NCI-H187 treated with DMSO at 0.1 percent for 48 hours (cell line): ENCODE data around the gene BRSK1.
A peak's percentile ranks its signal among the peaks of the same experiment; 100 is the strongest.

Experiments used
- DNase-seq: peaks from one replicate; lab custom pipeline; 2025; lab: John Stamatoyannopoulos, UW

The BRSK1 gene

GRCh38 chr19:55273978-55274707, 9.7 kb upstream of the BRSK1 start:
- DNase-seq, result no peak

GRCh38 chr19:55275851-55276719, 7.7 kb upstream of the BRSK1 start:
- DNase-seq, result no peak

GRCh38 chr19:55276720-55277430, 6.9 kb upstream of the BRSK1 start:
- no peak for DNase-seq

- no peak for DNase-seq
Measured at GRCh38 chr19:55277494-55277893, 6.3 kb upstream of the BRSK1 start.

- no peak for DNase-seq
Measured at GRCh38 chr19:55278391-55279135, 5.2 kb upstream of the BRSK1 start.

- no peak for DNase-seq
Measured at GRCh38 chr19:55279340-55279739, 4.5 kb upstream of the BRSK1 start.

GRCh38 chr19:55279770-55280643, 3.8 kb upstream of the BRSK1 start, which contains the start of gene HSPBP1:
TSS of gene HSPBP1 (minus strand) at chr19:55280110. CDS start at chr19:55279608, 502 bp downstream.
- DNase-seq, result peak; percentile 96

- DNase-seq, result no peak
Measured at GRCh38 chr19:55284405-55285058, 735 bp downstream of the BRSK1 start.

GRCh38 chr19:55285229-55285890, 1.6 kb downstream of the BRSK1 start:
- no peak for DNase-seq

- no peak for DNase-seq
Measured at GRCh38 chr19:55287361-55288079, 3.7 kb downstream of the BRSK1 start.

- DNase-seq, result no peak
Measured at GRCh38 chr19:55289117-55289796, 5.5 kb downstream of the BRSK1 start.

- no peak for DNase-seq
Measured at GRCh38 chr19:55297267-55297666, 13.5 kb downstream of the BRSK1 start.

GRCh38 chr19:55299991-55300390, 16.2 kb downstream of the BRSK1 start:
- DNase-seq, result no peak

GRCh38 chr19:55300886-55301458, 17.2 kb downstream of the BRSK1 start:
- no peak for DNase-seq

GRCh38 chr19:55301459-55302317, 17.9 kb downstream of the BRSK1 start:
- peak; percentile 48 for DNase-seq

- DNase-seq, result no peak
Measured at GRCh38 chr19:55302318-55302703, 18.5 kb downstream of the BRSK1 start.

- no peak for DNase-seq
Measured at GRCh38 chr19:55303477-55303876, 19.7 kb downstream of the BRSK1 start.
